NCI-H1105 (cell line): ENCODE measurements around the gene MCM3AP.

Experiments
- DNase-seq: peaks from one replicate; lab custom pipeline; 2025; lab: John Stamatoyannopoulos, UW

MCM3AP gene

GRCh38 chr21:46217511-46218196 lies 67.8 kb downstream of the MCM3AP start:
- DNase-seq = no peak

GRCh38 chr21:46216132-46216747 lies 69.2 kb downstream of the MCM3AP start:
- no peak for DNase-seq

- no peak for DNase-seq
These were observed 69.8 kb downstream of the MCM3AP start for GRCh38 chr21:46215436-46216131.

GRCh38 chr21:46214478-46215340 lies 70.7 kb downstream of the MCM3AP start:
- no peak for DNase-seq

DNA sequence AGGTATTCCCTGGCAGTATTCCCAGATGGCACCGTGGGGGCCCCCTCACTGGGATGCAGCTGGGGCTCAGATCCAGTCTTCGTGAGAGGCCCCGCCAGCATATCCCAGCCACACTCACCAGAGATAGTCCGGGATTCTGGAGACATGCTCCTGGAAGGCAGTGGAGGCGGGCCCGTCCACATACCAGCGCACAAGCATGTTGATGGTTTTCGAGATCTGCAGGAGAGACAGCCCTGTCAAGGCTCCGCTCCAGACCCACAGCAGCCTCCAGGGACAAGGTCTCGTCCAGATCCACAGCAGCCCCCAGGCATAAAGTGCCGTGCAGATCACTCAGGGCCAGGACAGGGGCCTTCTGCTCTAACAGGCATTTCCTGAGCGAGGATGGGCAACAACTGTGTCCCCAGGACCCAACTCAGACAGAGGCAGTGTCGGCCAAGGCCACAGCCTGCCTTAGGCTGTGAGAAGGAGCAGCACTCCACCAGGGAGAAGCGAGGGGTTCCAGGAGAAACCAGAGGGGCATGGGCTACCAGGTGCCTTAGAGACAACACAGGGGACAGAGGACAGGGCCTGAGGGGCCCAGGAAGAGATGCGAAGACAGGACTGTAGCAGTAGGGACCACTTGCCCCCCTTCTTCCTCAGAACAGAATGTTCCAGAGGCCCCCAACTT lies 71.7 kb downstream of the MCM3AP start:
- DNase-seq = no peak

GRCh38 chr21:46212721-46213484 lies 72.5 kb downstream of the MCM3AP start:
- no peak for DNase-seq

GRCh38 chr21:46211786-46212720 lies 73.4 kb downstream of the MCM3AP start:
- DNase-seq = no peak

DNA sequence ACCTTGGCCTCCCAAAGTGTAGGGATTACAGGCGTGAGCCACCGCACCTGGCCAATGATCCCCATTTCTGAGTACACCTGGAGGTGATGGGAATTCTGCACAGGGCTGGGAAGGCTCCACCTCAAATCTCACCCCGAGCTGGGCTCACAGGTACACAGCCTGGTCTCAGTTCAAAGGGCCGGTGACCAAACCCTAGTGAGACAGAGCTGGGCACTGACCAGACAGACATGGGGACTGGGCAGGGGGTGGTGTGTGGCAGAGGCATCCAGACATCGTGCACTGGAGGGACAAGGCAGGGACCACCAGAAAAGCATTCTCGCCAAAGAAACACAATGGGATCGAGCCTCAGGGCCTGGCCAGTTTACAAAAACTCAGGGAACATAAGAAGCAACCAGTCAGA lies 74.0 kb downstream of the MCM3AP start:
- DNase-seq = no peak

DNA sequence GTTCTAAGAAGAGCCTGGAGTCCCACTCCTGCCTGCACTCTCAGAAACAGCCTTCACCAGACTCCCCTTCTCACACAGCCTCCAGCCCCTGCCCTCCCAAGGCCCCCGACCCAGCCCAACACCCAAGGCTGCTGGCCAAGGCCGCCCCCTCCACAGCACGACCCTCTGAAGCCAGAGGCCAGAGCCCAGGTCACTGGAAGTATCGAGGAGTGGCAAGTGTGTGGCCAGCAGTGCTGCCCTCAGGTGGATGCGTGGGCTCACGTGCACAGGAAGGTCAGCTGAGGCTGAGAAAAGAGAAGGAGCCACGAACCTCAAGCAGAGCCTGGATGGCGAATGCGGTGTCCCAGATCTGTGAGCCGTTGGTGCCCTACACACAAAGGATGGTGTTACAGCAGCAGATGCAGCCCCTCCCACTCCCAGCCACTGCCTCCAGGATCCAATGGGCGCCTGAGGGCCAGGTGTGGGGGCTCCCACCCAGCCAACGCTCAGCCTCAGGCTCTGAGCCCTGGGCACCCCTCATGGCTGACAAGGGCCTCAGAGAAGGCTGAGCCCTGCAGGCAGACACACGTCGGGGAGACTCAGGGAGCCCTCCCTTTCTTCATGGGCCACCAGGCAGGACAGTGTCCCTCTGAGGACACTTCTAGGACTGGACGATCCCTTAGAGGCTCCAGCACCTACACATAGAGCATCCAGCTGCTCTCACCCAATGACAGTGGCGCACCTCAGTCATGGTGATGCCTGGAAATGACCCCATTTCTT lies 74.9 kb downstream of the MCM3AP start:
- DNase-seq = no peak

GRCh38 chr21:46208761-46209721 lies 76.4 kb downstream of the MCM3AP start:
- DNase-seq = no peak

- no peak for DNase-seq
These were observed 77.4 kb downstream of the MCM3AP start for GRCh38 chr21:46207920-46208591.

GRCh38 chr21:46207006-46207919 lies 78.1 kb downstream of the MCM3AP start:
- DNase-seq = no peak

DNA sequence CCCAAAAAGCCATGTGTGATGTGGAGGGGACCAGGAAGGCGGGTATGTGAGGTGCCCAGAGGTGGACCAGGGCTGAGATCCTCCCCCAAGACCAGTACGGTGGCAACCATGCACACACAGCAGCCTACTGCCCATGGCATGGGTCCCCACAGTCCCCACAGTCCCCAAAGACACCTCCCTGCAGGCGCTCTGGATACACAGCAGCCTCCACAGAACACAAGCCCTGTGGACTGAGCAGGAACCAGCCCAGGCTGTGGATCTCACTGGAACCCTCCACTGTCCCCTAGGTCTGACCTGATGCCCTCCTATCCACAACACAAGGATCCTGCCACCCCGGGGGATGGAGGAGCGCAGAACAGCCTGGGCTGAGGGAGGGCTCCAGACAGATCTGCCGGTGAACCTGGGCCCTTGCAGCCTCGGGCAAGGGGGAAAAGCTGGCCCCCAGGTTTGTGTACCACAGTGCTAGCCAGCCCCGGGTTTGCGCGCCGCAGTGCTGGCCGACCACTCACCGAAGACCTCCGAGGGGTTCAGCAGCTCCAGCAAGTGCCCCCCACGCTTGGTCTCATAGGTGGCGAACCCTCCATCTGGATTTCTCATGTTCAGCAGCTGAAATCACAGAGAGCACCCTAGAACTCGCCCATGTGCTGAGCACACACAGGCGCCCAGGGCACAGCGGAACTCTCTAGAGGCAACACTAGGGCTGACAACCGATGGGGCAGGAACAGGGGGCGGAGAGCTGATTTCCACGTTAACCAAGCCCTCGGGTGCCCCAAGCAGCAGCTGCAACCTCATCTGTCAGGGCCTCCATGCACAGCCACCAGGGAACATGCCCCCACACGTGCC lies 79.0 kb downstream of the MCM3AP start:
- DNase-seq = no peak

- no peak for DNase-seq
These were observed 79.6 kb downstream of the MCM3AP start for GRCh38 chr21:46205766-46206162.

DNA sequence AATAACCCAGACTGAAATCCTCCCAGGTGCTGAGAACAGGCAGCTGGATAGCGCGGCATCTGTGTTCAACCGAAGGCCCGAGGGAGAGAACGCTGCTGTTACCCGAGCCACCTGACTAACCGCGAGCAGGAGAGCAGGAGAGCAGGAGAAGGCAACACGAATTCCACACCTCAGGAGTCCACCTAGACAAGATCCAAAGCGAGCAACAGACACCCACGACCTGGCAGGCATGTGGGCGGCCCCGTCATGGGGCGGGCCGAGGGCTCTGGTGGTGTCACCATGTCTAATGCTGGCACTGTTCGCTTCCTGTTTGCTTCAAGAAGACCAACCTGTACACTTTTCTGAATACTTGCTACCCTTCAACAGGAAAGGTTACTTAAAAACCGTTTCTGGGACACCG lies 80.2 kb downstream of the MCM3AP start:
- no peak for DNase-seq
